SK-N-SH (cell line): ENCODE results near the gene DIS3L2. TPM values are rescaled to one million over a fixed set of nuclear protein-coding genes. Genes with fewer than 3 reads are reported as not detected.

Experiments used
- CTCF ChIA-PET: fragments of 300-600, 350-600 bp; formaldehyde crosslinking; extraction: SDS; loops from one replicate; lab custom pipeline; 2021; lab: Yijun Ruan, JAX
- POLR2A ChIA-PET: fragments of 350-600 bp; sonication (Branson Sonifier 250); formaldehyde crosslinking; extraction: SDS; loops from one replicate; lab custom pipeline; 2020; ENCODE audit warnings: antibody characterized with exemption, inconsistent platforms; lab: Yijun Ruan, JAX
- DNase-seq: peaks from one replicate; pipeline ENCODE4 v3.0.0; 2012
- H2AFZ ChIP-seq: fragments of 200-600 bp; sonication (generic); 2 replicates; pipeline ENCODE4 v1.8.1; 2016; ENCODE audit warnings: antibody characterized with exemption, mild to moderate bottlenecking, low read depth
- H3F3A ChIP-seq: fragments of 200-600 bp; sonication (generic); replicated peaks from 2 replicates; pipeline ENCODE3; 2016; ENCODE audit warnings: antibody characterized with exemption, mild to moderate bottlenecking; ENCODE audit not compliant: insufficient read depth
- H3K27ac ChIP-seq, 2 experiments: fragments of 200-500 bp in 1 of 2; fragments of 200-600 bp in 1 of 2; sonication (Bioruptor generic) in 1 of 2; sonication (generic), shearing (Covaris generic) in 1 of 2; 2 replicates each; pipeline versions ENCODE4 v1.5.1 to v1.6.1; 2014 to 2016; ENCODE audit warnings: low read depth in 2 of 2, inconsistent platforms in 1 of 2, low read length in 1 of 2, mild to moderate bottlenecking in 1 of 2, mixed read lengths in 1 of 2
- H3K27me3 ChIP-seq: fragments of 200-600 bp; sonication (generic), shearing (Covaris generic); 2 replicates; pipeline ENCODE4 v1.6.1; 2016; ENCODE audit warnings: mixed run types; ENCODE audit not compliant: insufficient read depth
- H3K36me3 ChIP-seq, 2 experiments: fragments of 200-500 bp in 1 of 2; fragments of 200-600 bp in 1 of 2; sonication (Bioruptor generic) in 1 of 2; sonication (generic) in 1 of 2; replicated peaks in 1 of 2; 2 replicates each; pipeline versions ENCODE3 to v1.5.1; 2014 to 2016; ENCODE audit warnings: low read length in 1 of 2, mild to moderate bottlenecking in 1 of 2; ENCODE audit not compliant: insufficient read depth in 2 of 2, control insufficient read depth in 1 of 2
- H3K4me1 ChIP-seq, 2 experiments: fragments of 200-500 bp in 1 of 2; fragments of 200-600 bp in 1 of 2; sonication (Bioruptor generic) in 1 of 2; sonication (generic), shearing (Covaris generic) in 1 of 2; 2 replicates each; pipeline versions ENCODE4 v1.5.1 to v1.6.1; 2014 to 2016; ENCODE audit warnings: low read depth in 1 of 2, low read length in 1 of 2, mixed run types in 1 of 2; ENCODE audit not compliant: insufficient read depth in 2 of 2, control insufficient read depth in 1 of 2
- H3K4me2 ChIP-seq: fragments of 200-600 bp; sonication (generic), shearing (Covaris generic); 2 replicates; pipeline ENCODE4 v1.6.1; 2017; ENCODE audit warnings: mixed run types
- H3K4me3 ChIP-seq, 2 experiments: fragments of 200-500 bp in 1 of 2; fragments of 200-600 bp in 1 of 2; sonication (Bioruptor generic) in 1 of 2; sonication (generic), shearing (Covaris generic) in 1 of 2; 2 replicates each; pipeline versions ENCODE4 v1.5.1 to v1.8.1; 2014 to 2016; ENCODE audit warnings: low read depth in 2 of 2, inconsistent platforms in 1 of 2, low read length in 1 of 2, mild to moderate bottlenecking in 1 of 2, mixed read lengths in 1 of 2, moderate library complexity in 1 of 2
- H3K79me2 ChIP-seq: fragments of 200-600 bp; sonication (generic); 2 replicates; pipeline ENCODE4 v1.8.1; 2017; ENCODE audit warnings: mild to moderate bottlenecking; ENCODE audit not compliant: insufficient read depth
- H3K9ac ChIP-seq: fragments of 200-600 bp; sonication (generic); 2 replicates; pipeline ENCODE4 v1.6.1; 2017; ENCODE audit warnings: mixed run types
- H3K9me2 ChIP-seq: fragments of 200-600 bp; sonication (generic); 2 replicates; pipeline ENCODE4 v1.6.1; 2017; ENCODE audit warnings: mixed run types
- H3K9me3 ChIP-seq: fragments of 200-600 bp; sonication (generic); 2 replicates; pipeline ENCODE4 v1.6.1; 2017; ENCODE audit warnings: mixed run types, mild to moderate bottlenecking, moderate library complexity
- H4K20me1 ChIP-seq: fragments of 200-600 bp; sonication (generic); 2 replicates; pipeline ENCODE4 v1.6.1; 2017; ENCODE audit warnings: mild to moderate bottlenecking, mixed run types; ENCODE audit not compliant: insufficient read depth
- EP300 ChIP-seq, 2 experiments: IDR thresholded peaks; 2 replicates each; pipeline versions ENCODE4 v1.4.0 to v1.6.1; 2012; ENCODE audit warnings: borderline replicate concordance in 1 of 2, low read depth in 1 of 2, low read length in 1 of 2
- EZH2phosphoT487 ChIP-seq: fragments of 200-600 bp; sonication (generic); IDR thresholded peaks from 2 replicates; pipeline ENCODE4 v1.6.1; 2017; ENCODE audit warnings: low read depth, mixed run types, mild to moderate bottlenecking, antibody characterized with exemption, moderate library complexity, borderline replicate concordance
- FOSL2 ChIP-seq: IDR thresholded peaks from 2 replicates; pipeline ENCODE4 v1.4.0; 2012; ENCODE audit warnings: low read depth, mild to moderate bottlenecking, moderate library complexity, borderline replicate concordance
- FOXJ3 ChIP-seq: sonication (generic); formaldehyde crosslinking; IDR thresholded peaks from 2 replicates; pipeline ENCODE4 v1.5.1; 2020; ENCODE audit warnings: mild to moderate bottlenecking, missing genetic modification reagents
- JUND ChIP-seq: IDR thresholded peaks from 2 replicates; pipeline ENCODE4 v1.4.0; 2012
- MAX ChIP-seq: IDR thresholded peaks from 2 replicates; pipeline ENCODE4 v1.4.0; 2012; ENCODE audit warnings: low read depth
- MXI1 ChIP-seq: IDR thresholded peaks from 2 replicates; pipeline ENCODE4 v1.6.1; 2012; ENCODE audit warnings: mild to moderate bottlenecking, low read depth, low read length, improper control_type of control experiment
- RCOR1 ChIP-seq: fragments of 150-350 bp; IDR thresholded peaks from 2 replicates; pipeline ENCODE4 v1.6.1; 2017; ENCODE audit warnings: antibody characterized with exemption, low read length
- REST ChIP-seq: IDR thresholded peaks from 2 replicates; pipeline ENCODE4 v1.6.1; 2012; ENCODE audit warnings: mild to moderate bottlenecking, low read depth, low read length, moderate library complexity
- RFX5 ChIP-seq: IDR thresholded peaks from 2 replicates; pipeline ENCODE4 v1.6.1; 2012; ENCODE audit warnings: mild to moderate bottlenecking, improper control_type of control experiment, low read length
- RXRA ChIP-seq: IDR thresholded peaks from 2 replicates; pipeline ENCODE4 v1.4.0; 2012; ENCODE audit warnings: low read depth, mild to moderate bottlenecking, borderline replicate concordance
- SMC3 ChIP-seq: IDR thresholded peaks from 2 replicates; pipeline ENCODE4 v1.6.1; 2012; ENCODE audit warnings: low read depth, low read length, improper control_type of control experiment
- TEAD4 ChIP-seq: IDR thresholded peaks from 2 replicates; pipeline ENCODE4 v1.4.0; 2012; ENCODE audit warnings: mild to moderate bottlenecking, borderline replicate concordance; ENCODE audit not compliant: insufficient read depth
- YY1 ChIP-seq: IDR thresholded peaks from 2 replicates; pipeline ENCODE4 v1.4.0; 2012; ENCODE audit warnings: low read depth, mild to moderate bottlenecking
- ZBTB33 ChIP-seq: IDR thresholded peaks from 2 replicates; pipeline ENCODE4 v1.4.0; 2012; ENCODE audit warnings: low read depth, borderline replicate concordance
- WGBS: methylation state at CpG from one replicate; pipeline ENCODE4 v1.1.6; 2017; ENCODE audit warnings: low lambda C conversion rate; 5-methylcytosine and 5-hydroxymethylcytosine counted together
- polyA plus RNA-seq, 3 experiments: library from polyadenylated mRNA; depleted of rRNA; stranded (reverse); fragments of >200 nt; gene quantifications; 2 replicates each; pipeline ENCODE4 v1.2.3, GENCODE V29; 2012

Gene DIS3L2
- polyA plus RNA-seq, 1 of the 3 experiments (the other 2 are of a cell fraction): 17.9 TPM

- TF ChIP-seq ZBTB33: no peak
- TF ChIP-seq REST: no peak
Observed at GRCh38 chr2:232245111-232245510, 283.6 kb downstream of the DIS3L2 start (continued).

- no peaks in the 10 kb centered on the region for H3K9me2 ChIP-seq
- H3F3A ChIP-seq: no peaks in the 10 kb centered on the region
- no peak overlapping the region for H3K27ac ChIP-seq
- WGBS: 75% methylated on average over 2 of the region's 3 CpGs
- peaks cover 0 to 14% of the 10 kb centered on the region in 2 experiments for H3K36me3 ChIP-seq
- no peak overlapping the region for H3K4me2 ChIP-seq
- no peaks in the 10 kb centered on the region for H3K4me1 ChIP-seq
- H4K20me1 ChIP-seq: no peaks in the 10 kb centered on the region
- CTCF ChIA-PET: interaction anchor here (0.6 kb wide), 1 partner anchor 39 kb away, joined by 3 read pairs; no protein-coding TSS in a partner anchor
- no peak for DNase-seq
- no peaks in the 10 kb centered on the region for H3K79me2 ChIP-seq
- H2AFZ ChIP-seq: no peak overlapping the region
- H3K4me3 ChIP-seq: no peak overlapping the region
- TF ChIP-seq EP300 (IDR thresholded peaks at IDR 0.05; ENCODE audit: borderline replicate concordance in 1 of 2, low read depth in 1 of 2, low read length in 1 of 2) (no peak), YY1 (no peak), SMC3 (no peak), EZH2phosphoT487 (no peak)
- H3K9ac ChIP-seq: no peak overlapping the region
- no peaks in the 10 kb centered on the region for H3K9me3 ChIP-seq
- H3K27me3 ChIP-seq: no peaks in the 10 kb centered on the region
- POLR2A ChIA-PET: no interaction called here
Observed at GRCh38 chr2:232246245-232246644, 284.7 kb downstream of the DIS3L2 start.

- Histone ChIP-seq H4K20me1 (no peaks in the 10 kb centered on the region), H3K9me3 (no peaks in the 10 kb centered on the region), H3K79me2 (no peaks in the 10 kb centered on the region), H2AFZ (no peak overlapping the region), H3K27me3 (no peaks in the 10 kb centered on the region), H3K4me1 (no peaks in the 10 kb centered on the region), H3K36me3 (peaks cover 0 to 18% of the 10 kb centered on the region in 2 experiments), H3K4me3 (no peak overlapping the region), H3K9ac (no peak overlapping the region), H3F3A (no peaks in the 10 kb centered on the region), H3K4me2 (no peak overlapping the region), H3K27ac (no peak overlapping the region), H3K9me2 (no peaks in the 10 kb centered on the region)
- WGBS: 91% methylated on average over 2 of the region's 3 CpGs
- no peak for DNase-seq
- ChIA-PET POLR2A (no interaction called here), CTCF (interaction anchor here (1.1 kb wide), 1 partner anchor 323 kb away, joined by 3 read pairs; the partner anchor contains the start of gene NPPC)
- TF ChIP-seq RFX5 (no peak), MAX (no peak), MXI1 (no peak), SMC3 (no peak), RCOR1 (no peak), RXRA (no peak), JUND (no peak), FOSL2 (no peak), TEAD4 (no peak), FOXJ3 (no peak), EZH2phosphoT487 (no peak), REST (no peak)
Observed at GRCh38 chr2:232249096-232249495, 287.6 kb downstream of the DIS3L2 start.
